AML-193 (cell line): ENCODE data around the gene BACH2.
"Not testable (repeated sequence)": the region's sequence is repeated elsewhere in the genome, so short reads cannot be mapped to it uniquely, and the experiment has no call there.

Experiments
- DNase-seq, 2 experiments: peaks; one replicate each; lab custom pipeline; 2025; lab: John Stamatoyannopoulos, UW

The BACH2 gene

GRCh38 chr6:90121982-90122381, 174.7 kb downstream of the BACH2 start:
- DNase-seq: no peak

GRCh38 chr6:90120327-90120726, 176.3 kb downstream of the BACH2 start:
- no peak for DNase-seq

DNA sequence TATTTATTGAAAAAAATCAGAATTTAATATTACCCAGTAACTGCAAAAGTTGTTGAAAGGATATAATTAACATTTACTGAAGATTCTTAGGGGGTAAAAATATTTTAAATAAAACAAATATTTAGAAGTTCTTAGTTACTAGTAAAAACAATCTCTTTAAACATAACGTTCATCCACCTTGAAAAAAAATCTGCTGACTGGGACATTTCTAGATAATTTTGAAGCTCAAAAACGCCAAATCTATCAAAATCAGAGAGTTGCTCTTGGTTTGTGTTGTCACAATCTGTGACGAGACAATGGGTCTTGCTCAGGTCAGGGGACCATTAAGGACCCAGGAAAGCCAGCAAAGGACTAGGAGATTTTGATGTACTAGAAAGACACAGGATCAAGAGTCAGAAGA, 177.0 kb downstream of the BACH2 start:
- no peak for DNase-seq

GRCh38 chr6:90118581-90118980, 178.1 kb downstream of the BACH2 start:
- no peak for DNase-seq

- DNase-seq: no peak
Observed at GRCh38 chr6:90118069-90118468, 178.6 kb downstream of the BACH2 start.

DNA sequence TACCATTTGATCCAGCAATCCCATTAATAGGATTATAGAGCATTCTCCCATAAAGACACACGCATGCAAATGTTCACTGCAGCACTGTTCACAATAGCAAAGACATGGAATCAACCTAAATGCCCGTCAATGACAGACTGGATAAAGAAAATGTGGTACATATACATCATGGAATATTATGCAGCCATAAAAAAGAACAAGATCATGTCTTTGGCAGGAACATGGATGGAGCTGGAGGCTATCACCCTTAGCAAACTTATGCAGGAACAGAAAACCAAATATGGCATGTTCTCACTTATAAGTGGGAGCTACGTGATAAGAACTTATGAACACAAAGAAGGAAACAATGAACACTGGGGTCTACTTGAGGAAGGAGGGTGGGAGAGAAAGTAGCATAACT, 180.5 kb downstream of the BACH2 start:
- not testable (repeated sequence) for DNase-seq

- no peak for DNase-seq
Observed at GRCh38 chr6:90113389-90113788, 183.3 kb downstream of the BACH2 start.

DNA sequence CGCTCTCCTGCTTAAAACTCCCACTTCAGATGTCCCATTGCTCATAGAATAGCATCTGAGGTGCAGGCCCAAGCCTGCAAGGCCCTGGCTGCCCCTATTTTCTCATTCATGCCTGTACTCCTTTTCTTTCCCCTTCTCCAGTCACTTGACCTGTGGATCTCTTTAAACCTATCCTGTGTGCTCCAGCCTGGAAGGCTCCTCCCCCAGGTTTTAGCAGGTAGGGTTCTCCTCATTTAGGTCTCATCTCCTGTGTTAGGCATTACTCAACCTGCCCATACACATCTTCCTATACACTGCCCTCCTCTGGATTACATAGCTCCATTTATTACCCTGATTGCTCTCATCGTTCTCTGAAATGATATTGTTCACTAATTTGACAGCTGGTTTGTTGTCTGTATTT, 185.3 kb downstream of the BACH2 start:
- DNase-seq: no peak

DNA sequence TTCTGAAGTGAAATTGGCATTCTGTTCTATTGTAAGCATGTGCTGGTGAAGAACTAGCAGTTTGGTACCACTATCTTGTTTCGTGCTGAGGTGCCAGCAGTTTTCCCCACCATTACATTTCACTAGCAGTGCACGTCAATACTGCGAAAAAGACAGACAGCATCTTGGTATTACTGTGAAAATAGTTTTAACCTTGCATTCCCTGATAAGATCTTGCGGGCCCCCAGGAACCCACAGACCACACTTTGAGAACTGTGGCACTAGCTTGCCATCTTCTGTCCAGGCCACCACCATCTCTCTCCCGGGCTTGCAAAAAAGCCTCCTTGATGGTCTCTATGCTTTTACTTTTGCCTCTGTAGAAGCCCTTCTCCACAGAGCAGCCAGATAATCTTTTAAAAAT, 185.7 kb downstream of the BACH2 start:
- DNase-seq: no peak

DNA sequence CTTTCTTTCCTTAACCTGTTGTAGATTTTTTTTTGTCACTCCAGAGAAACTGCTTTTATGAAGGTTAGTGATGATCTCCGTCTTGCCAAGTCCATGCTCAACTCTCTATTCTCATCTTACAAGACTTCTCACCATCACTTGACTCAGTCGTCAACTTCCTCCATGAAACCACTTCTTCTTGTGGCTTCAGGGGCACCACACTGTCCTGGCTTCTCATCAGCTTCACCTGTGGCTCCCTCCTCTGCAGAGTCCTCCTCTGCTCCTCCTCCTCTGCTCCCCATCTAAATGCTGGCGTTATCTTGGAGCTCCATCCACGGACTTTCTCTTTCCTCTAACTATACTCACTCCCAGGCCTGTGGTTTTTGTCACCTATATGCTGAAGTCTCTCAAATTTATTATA, 187.5 kb downstream of the BACH2 start:
- DNase-seq: no peak

- no peak for DNase-seq
Observed at GRCh38 chr6:90107771-90108282, 188.8 kb downstream of the BACH2 start.

DNA sequence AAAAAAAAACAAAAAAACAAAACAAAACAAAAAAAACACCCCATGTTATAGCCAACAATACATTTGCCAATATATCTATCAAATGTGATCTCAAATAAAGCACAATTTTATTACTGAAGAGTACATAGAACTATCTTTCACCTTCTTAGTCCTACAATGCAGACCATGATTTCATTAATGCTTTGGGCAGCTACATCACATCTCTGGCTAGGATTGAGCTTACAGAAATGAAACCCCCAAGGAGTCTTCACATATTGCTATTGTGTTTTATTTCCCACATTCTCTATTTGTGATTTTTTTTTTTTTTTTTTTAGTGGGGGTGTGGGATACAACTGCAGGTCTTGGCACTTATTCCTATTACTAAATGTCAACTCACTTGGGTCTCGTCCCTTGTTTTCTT, 189.3 kb downstream of the BACH2 start:
- DNase-seq: no peak

- peak; percentile 43 to 60 for DNase-seq
Observed at GRCh38 chr6:90106449-90106848, 190.2 kb downstream of the BACH2 start.

GRCh38 chr6:90105506-90106170, 191.0 kb downstream of the BACH2 start:
- peak; percentile 92 to 93 for DNase-seq

- peak; percentile 33 to 44 for DNase-seq
Observed at GRCh38 chr6:90103056-90103800, 193.4 kb downstream of the BACH2 start.

DNA sequence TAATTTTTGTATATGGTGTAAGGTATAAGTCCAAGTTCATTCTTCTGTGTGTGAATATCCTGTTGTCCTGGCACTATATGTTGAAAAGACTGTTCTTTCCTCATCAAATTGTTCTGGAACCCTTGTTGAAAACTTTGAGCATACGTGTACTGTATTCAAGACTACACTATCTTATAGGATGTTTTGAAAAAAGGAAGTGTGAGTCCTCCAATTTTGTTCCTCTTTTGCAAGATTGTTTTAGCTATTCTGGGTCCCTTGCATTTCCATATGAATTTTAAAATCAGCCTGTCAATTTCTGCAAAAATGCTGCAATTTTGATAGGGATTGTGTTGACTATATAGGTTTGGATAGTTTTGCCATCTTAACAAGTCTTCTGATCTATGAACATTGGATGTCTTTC, 195.2 kb downstream of the BACH2 start:
- DNase-seq: peak; percentile 69 to 80

DNA sequence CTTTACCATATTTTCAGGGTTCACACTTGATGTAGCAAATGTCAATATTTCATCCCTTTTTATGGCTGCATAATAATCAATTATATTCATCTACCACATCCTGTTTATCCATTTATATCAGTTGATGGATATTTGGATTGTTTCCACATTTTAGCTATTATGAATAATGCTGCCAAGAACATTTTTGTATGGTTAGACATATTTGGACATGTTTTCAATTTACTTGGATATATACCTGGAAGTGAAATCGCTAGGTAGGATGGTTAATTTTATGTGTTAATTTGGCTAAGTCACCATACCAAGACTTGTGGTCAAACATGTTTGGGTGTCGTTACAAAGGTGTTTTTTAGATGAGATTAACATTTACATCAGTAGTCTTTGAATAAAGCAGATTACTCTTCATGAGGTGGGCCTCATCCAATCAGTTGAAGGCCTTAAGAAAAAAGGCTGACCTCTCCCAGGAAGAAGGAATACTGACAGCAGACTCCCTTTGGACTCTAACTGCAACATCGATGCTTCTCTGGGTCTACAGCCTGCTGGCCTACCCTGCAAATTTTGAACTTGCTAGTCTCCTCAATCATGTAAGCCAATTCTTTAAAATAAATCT, 196.5 kb downstream of the BACH2 start:
- no peak for DNase-seq

DNA sequence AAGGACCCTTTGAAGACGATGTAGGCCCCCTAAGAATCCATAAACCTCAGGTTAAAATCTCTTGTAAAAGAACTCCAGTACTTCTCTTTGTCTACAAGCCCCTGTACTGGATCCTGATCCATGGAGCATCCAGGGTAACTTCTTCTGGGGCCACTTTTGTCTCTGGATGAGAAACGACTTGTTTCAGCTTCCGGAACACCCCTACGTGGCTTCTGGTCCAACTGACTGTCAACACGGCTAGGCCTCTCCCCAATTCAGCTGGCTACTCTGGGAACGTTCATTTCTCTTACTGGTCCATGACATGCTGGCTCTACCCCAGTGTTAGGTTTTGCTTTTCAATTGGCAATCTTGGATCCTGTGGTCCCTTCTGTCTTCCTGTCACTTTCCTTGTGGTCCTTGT, 198.0 kb downstream of the BACH2 start:
- DNase-seq: no peak

- DNase-seq: peak; percentile 95 to 97
Observed at GRCh38 chr6:90098001-90098531, 198.6 kb downstream of the BACH2 start.

DNA sequence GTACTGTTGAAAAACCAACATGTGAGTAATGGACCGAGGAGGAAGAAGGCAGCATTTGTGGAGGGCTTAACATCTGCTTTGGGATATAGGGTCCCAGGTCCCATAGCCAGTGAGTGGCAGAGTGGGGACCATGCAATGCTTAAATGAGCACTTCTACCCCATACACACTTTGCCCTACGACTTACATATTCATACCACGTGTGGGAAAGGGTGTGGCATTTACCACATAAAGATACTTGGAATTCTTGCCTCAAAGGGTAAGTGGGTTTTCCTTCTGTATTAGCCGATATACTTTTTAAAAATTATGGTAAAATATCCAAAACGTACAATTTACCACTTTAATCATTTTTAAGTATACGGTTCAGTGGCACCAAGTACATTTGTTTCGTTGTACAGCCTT, 199.3 kb downstream of the BACH2 start:
- DNase-seq: no peak

GRCh38 chr6:90096818-90097217, 199.8 kb downstream of the BACH2 start:
- DNase-seq: no peak

GRCh38 chr6:90095788-90096187, 200.9 kb downstream of the BACH2 start:
- DNase-seq: no peak

- no peak for DNase-seq
Observed at GRCh38 chr6:90095145-90095544, 201.5 kb downstream of the BACH2 start.
